ENCODE data around the gene RALGPS1.

GRCh38 chr9:127159325-127159801 lies 244.8 kb downstream of the RALGPS1 start:
- TF ChIP-seq, protein P1, sequence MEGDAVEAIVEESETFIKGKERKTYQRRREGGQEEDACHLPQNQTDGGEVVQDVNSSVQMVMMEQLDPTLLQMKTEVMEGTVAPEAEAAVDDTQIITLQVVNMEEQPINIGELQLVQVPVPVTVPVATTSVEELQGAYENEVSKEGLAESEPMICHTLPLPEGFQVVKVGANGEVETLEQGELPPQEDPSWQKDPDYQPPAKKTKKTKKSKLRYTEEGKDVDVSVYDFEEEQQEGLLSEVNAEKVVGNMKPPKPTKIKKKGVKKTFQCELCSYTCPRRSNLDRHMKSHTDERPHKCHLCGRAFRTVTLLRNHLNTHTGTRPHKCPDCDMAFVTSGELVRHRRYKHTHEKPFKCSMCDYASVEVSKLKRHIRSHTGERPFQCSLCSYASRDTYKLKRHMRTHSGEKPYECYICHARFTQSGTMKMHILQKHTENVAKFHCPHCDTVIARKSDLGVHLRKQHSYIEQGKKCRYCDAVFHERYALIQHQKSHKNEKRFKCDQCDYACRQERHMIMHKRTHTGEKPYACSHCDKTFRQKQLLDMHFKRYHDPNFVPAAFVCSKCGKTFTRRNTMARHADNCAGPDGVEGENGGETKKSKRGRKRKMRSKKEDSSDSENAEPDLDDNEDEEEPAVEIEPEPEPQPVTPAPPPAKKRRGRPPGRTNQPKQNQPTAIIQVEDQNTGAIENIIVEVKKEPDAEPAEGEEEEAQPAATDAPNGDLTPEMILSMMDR (IDR thresholded peaks at IDR 0.05) = no peak
- peak in 2 of 3 donors; percentile 14 to 62 for TF ChIP-seq POLR2AphosphoS5 (IDR thresholded peaks at IDR 0.05)
